Glutamatergic neuron (in vitro differentiated cells): ENCODE data around the gene RAB6D. TPM values are rescaled to one million over a fixed set of nuclear protein-coding genes. Genes with fewer than 3 reads are reported as not detected.
"Not testable (repeated sequence)": the region's sequence is repeated elsewhere in the genome, so short reads cannot be mapped to it uniquely, and the experiment has no call there.

Source experiments
- DNase-seq: peaks from one replicate; pipeline ENCODE4 v3.0.0; 2022
- H3K27ac Mint-ChIP-seq: one replicate; pipeline ENCODE4 v1.8.0; 2020; ENCODE audit warnings: mild to moderate bottlenecking, mixed read lengths, inconsistent platforms; ENCODE audit not compliant: unreplicated experiment
- H3K27me3 Mint-ChIP-seq: one replicate; pipeline ENCODE4 v1.8.0; 2020; ENCODE audit warnings: mild to moderate bottlenecking, moderate library complexity, mixed read lengths, inconsistent platforms; ENCODE audit not compliant: unreplicated experiment
- H3K36me3 Mint-ChIP-seq: one replicate; pipeline ENCODE4 v1.8.0; 2020; ENCODE audit warnings: mild to moderate bottlenecking, mixed read lengths, inconsistent platforms; ENCODE audit not compliant: unreplicated experiment
- H3K4me1 Mint-ChIP-seq: one replicate; pipeline ENCODE4 v1.8.0; 2020; ENCODE audit warnings: mild to moderate bottlenecking, low read depth, mixed read lengths, inconsistent platforms; ENCODE audit not compliant: unreplicated experiment
- H3K4me3 Mint-ChIP-seq: one replicate; pipeline ENCODE4 v1.8.0; 2020; ENCODE audit warnings: mild to moderate bottlenecking, mixed read lengths, inconsistent platforms; ENCODE audit not compliant: unreplicated experiment
- H3K9me3 Mint-ChIP-seq: one replicate; pipeline ENCODE4 v1.8.0; 2020; ENCODE audit warnings: mild to moderate bottlenecking, moderate library complexity, mixed read lengths, inconsistent platforms; ENCODE audit not compliant: unreplicated experiment
- CTCF ChIP-seq: fragments of 200-600 bp; sonication (generic); IDR thresholded peaks from one replicate; pipeline ENCODE4 v1.5.0; 2021; ENCODE audit not compliant: partially characterized antibody, unreplicated experiment
- total RNA-seq: library from RNA; stranded (reverse); fragmentation: NEBNext Ultra II Directional; extraction: Animal tissue kit (Norgen Biotek cat#: 25700); gene quantifications from one replicate; pipeline ENCODE4 v1.2.1, GENCODE V29; 2021; ENCODE audit not compliant: unreplicated experiment

RAB6D gene
- total RNA-seq, 1 donor from 2014 or later: not detected

- H3K27ac Mint-ChIP-seq: no peak overlapping the region
- H3K4me1 Mint-ChIP-seq: no peaks in the 10 kb centered on the region
- TF ChIP-seq CTCF: no peak
- no peak for DNase-seq
- H3K4me3 Mint-ChIP-seq: no peak overlapping the region
- H3K27me3 Mint-ChIP-seq: peaks cover 4% of the 10 kb centered on the region
- H3K36me3 Mint-ChIP-seq: no peaks in the 10 kb centered on the region
- H3K9me3 Mint-ChIP-seq: no peaks in the 10 kb centered on the region
Observed at GRCh38 chr2:131349021-131349420, 14.9 kb downstream of the RAB6D start.

- not testable (repeated sequence) for H3K4me3 Mint-ChIP-seq, H3K9me3 Mint-ChIP-seq, DNase-seq, H3K4me1 Mint-ChIP-seq, H3K36me3 Mint-ChIP-seq, H3K27me3 Mint-ChIP-seq, H3K27ac Mint-ChIP-seq
Observed at GRCh38 chr2:131347035-131347434, 16.9 kb downstream of the RAB6D start.

- H3K4me1 Mint-ChIP-seq, H3K27me3 Mint-ChIP-seq, H3K36me3 Mint-ChIP-seq, H3K4me3 Mint-ChIP-seq, H3K27ac Mint-ChIP-seq, DNase-seq, H3K9me3 Mint-ChIP-seq: not testable (repeated sequence)
Observed at GRCh38 chr2:131339307-131339706, 24.7 kb downstream of the RAB6D start.

GRCh38 chr2:131335319-131335718 is 28.6 kb downstream of the RAB6D start:
- H3K27me3 Mint-ChIP-seq, H3K36me3 Mint-ChIP-seq, H3K4me3 Mint-ChIP-seq, H3K4me1 Mint-ChIP-seq, H3K9me3 Mint-ChIP-seq, H3K27ac Mint-ChIP-seq: not testable (repeated sequence)
- peak; percentile 25 for DNase-seq

GRCh38 chr2:131332709-131333108 is 31.3 kb downstream of the RAB6D start:
- DNase-seq, H3K9me3 Mint-ChIP-seq, H3K4me1 Mint-ChIP-seq, H3K36me3 Mint-ChIP-seq, H3K27me3 Mint-ChIP-seq, H3K27ac Mint-ChIP-seq, H3K4me3 Mint-ChIP-seq: not testable (repeated sequence)

GRCh38 chr2:131331000-131331399 is 33.0 kb downstream of the RAB6D start:
- not testable (repeated sequence) for H3K4me1 Mint-ChIP-seq, H3K27me3 Mint-ChIP-seq, H3K36me3 Mint-ChIP-seq, H3K9me3 Mint-ChIP-seq, H3K27ac Mint-ChIP-seq, H3K4me3 Mint-ChIP-seq
- peak; percentile 79 for DNase-seq

GRCh38 chr2:131322209-131322608 is 41.8 kb downstream of the RAB6D start:
- TF ChIP-seq CTCF: no peak
- DNase-seq: no peak
- Mint-ChIP-seq H3K4me1 (no peaks in the 10 kb centered on the region), H3K27ac (no peak overlapping the region), H3K36me3 (no peaks in the 10 kb centered on the region), H3K4me3 (no peak overlapping the region), H3K9me3 (peaks cover 2% of the 10 kb centered on the region), H3K27me3 (no peaks in the 10 kb centered on the region)

GRCh38 chr2:131321344-131321743 is 42.6 kb downstream of the RAB6D start:
- H3K4me3 Mint-ChIP-seq, H3K27me3 Mint-ChIP-seq: not testable (repeated sequence)

GRCh38 chr2:131311001-131311400 is 53.0 kb downstream of the RAB6D start:
- not testable (repeated sequence) for H3K9me3 Mint-ChIP-seq

More at GRCh38 chr2:131321344-131321743, 42.6 kb downstream of the RAB6D start:
- DNase-seq, H3K27ac Mint-ChIP-seq, H3K4me1 Mint-ChIP-seq, H3K9me3 Mint-ChIP-seq, H3K36me3 Mint-ChIP-seq: not testable (repeated sequence)

More at GRCh38 chr2:131311001-131311400, 53.0 kb downstream of the RAB6D start:
- not testable (repeated sequence) for DNase-seq, H3K4me1 Mint-ChIP-seq, H3K36me3 Mint-ChIP-seq, H3K27me3 Mint-ChIP-seq, H3K4me3 Mint-ChIP-seq, H3K27ac Mint-ChIP-seq
